K562 (cell line): Measurements from ENCODE around the gene KHNYN. TPM values are rescaled to one million over a fixed set of nuclear protein-coding genes. Genes with fewer than 3 reads are reported as not detected.

Experiments
- ATF2 ChIP-seq: sonication (generic); formaldehyde crosslinking; IDR thresholded peaks from 2 replicates; pipeline ENCODE4 v1.8.1; 2022; ENCODE audit warnings: missing genetic modification reagents
- ATF4 ChIP-seq: fragments of 450-650 bp; formaldehyde crosslinking; IDR thresholded peaks from 2 replicates; pipeline ENCODE4 v1.4.0; 2022; ENCODE audit warnings: mild to moderate bottlenecking, moderate library complexity
- CHAMP1 ChIP-seq: fragments of 450-650 bp; IDR thresholded peaks from 2 replicates; pipeline ENCODE4 v1.6.1; 2016; ENCODE audit warnings: mild to moderate bottlenecking
- CHD1 ChIP-seq: fragments of 200-600 bp; sonication (generic); IDR thresholded peaks from one replicate; pipeline ENCODE4 v1.6.1; 2012; ENCODE audit warnings: mild to moderate bottlenecking, moderate library complexity, low read length, inconsistent platforms
- ELF4 ChIP-seq: fragments of 450-650 bp; formaldehyde crosslinking; IDR thresholded peaks from 2 replicates; pipeline ENCODE4 v1.4.0; 2022; ENCODE audit warnings: missing genetic modification characterization
- MAFF ChIP-seq: IDR thresholded peaks from 2 replicates; pipeline ENCODE4 v1.6.1; 2012; ENCODE audit warnings: low read length, improper control_type of control experiment
- MEF2A ChIP-seq: IDR thresholded peaks from 2 replicates; pipeline ENCODE4 v1.6.1; 2011; ENCODE audit warnings: low read depth, mild to moderate bottlenecking, low read length, moderate library complexity; ENCODE audit not compliant: control insufficient read depth
- MIER1 ChIP-seq: fragments of 450-650 bp; IDR thresholded peaks from 2 replicates; pipeline ENCODE4 v1.6.1; 2016; ENCODE audit warnings: antibody characterized with exemption, mild to moderate bottlenecking, low read depth
- MLX ChIP-seq, 2 experiments: fragments of 450-650 bp in 1 of 2; sonication (generic) in 1 of 2; formaldehyde crosslinking; conservative IDR thresholded peaks; 2 replicates each; pipeline versions ENCODE4 v1.4.0 to v1.8.1; 2020 to 2022; ENCODE audit warnings: mild to moderate bottlenecking in 1 of 2, missing genetic modification reagents in 1 of 2
- MTA1 ChIP-seq: fragments of 450-650 bp; IDR thresholded peaks from 2 replicates; pipeline ENCODE4 v1.6.1; 2017; ENCODE audit warnings: borderline replicate concordance
- NFXL1 ChIP-seq: fragments of 450-650 bp; formaldehyde crosslinking; IDR thresholded peaks from 2 replicates; pipeline ENCODE4 v1.4.0; 2021; ENCODE audit warnings: mild to moderate bottlenecking
- OTX1 ChIP-seq: fragments of 450-650 bp; formaldehyde crosslinking; IDR thresholded peaks from 2 replicates; pipeline ENCODE4 v1.4.0; 2022; ENCODE audit warnings: mild to moderate bottlenecking
- PCBP1 ChIP-seq: fragments of 200-400 bp; formaldehyde crosslinking; IDR thresholded peaks from 2 replicates; pipeline ENCODE4 v1.6.1; 2018; ENCODE audit warnings: mild to moderate bottlenecking, low read depth, low read length; ENCODE audit not compliant: poor library complexity, severe bottlenecking
- POLR2AphosphoS5 ChIP-seq: IDR thresholded peaks from 2 replicates; pipeline ENCODE4 v1.6.1; 2011; ENCODE audit warnings: mild to moderate bottlenecking, low read depth, low read length, moderate library complexity; ENCODE audit not compliant: control insufficient read depth, insufficient read depth
- TCF7 ChIP-seq: sonication (generic); IDR thresholded peaks from 2 replicates; pipeline ENCODE4 v1.6.1; 2016; ENCODE audit warnings: antibody characterized with exemption, borderline replicate concordance
- USF2 ChIP-seq: sonication (generic); formaldehyde crosslinking; IDR thresholded peaks from 2 replicates; pipeline ENCODE4 v1.5.0; 2020; ENCODE audit warnings: missing genetic modification reagents
- ZC3H8 ChIP-seq: fragments of 450-650 bp; IDR thresholded peaks from 2 replicates; pipeline ENCODE4 v1.6.1; 2017
- ZNF408 ChIP-seq: fragments of 250-450 bp; sonication (Bioruptor Pico); IDR thresholded peaks from 2 replicates; pipeline ENCODE4 v1.4.0; 2020; ENCODE audit warnings: low read depth, mild to moderate bottlenecking, moderate library complexity
- polyA plus RNA-seq, 8 experiments: library from polyadenylated mRNA; depleted of rRNA in 4 of 8; stranded (reverse) in 5 of 8; unstranded in 3 of 8; fragments of >200 nt; fragmentation: Nextera tagmentation in 2 of 8; fragmentation: Illumina TruSeq in 1 of 8; extraction: Ambion mirVana in 2 of 8; extraction: Trizol in 1 of 8; gene quantifications; 2 replicates each; pipeline versions ENCODE4 v1.2.1 to v1.2.3, GENCODE V29; 2011 to 2014; ENCODE audit warnings: inconsistent platforms in 1 of 8, missing spikeins in 1 of 8
- total RNA-seq, 7 experiments: library from RNA; depleted of rRNA in 6 of 7; stranded (reverse); fragments of >200 nt in 6 of 7; fragmentation: Illumina TruSeq in 2 of 7; extraction: Trizol in 2 of 7; gene quantifications; 2 replicates each; pipeline versions ENCODE4 v1.2.1 to v1.2.3, GENCODE V29; 2011 to 2021; ENCODE audit warnings: low replicate concordance in 1 of 7

Gene KHNYN
- total and polyA plus RNA-seq, 9 of the 15 experiments (the other 6 are each of a cell fraction or from before 2014, with no cell fraction given) = 0.76 to 26.0 (median 14.1) TPM

GRCh38 chr14:24442240-24443052, 12.7 kb downstream of the KHNYN start, which contains the start of gene SDR39U1 (continued):
- TF ChIP-seq MLX (CRISPR knock-in tag; conservative IDR thresholded peaks at IDR 0.05) (no peak), PCBP1 (peak; percentile 73), MIER1 (no peak), USF2 (CRISPR knock-in tag) (peak; percentile 87), CHD1 (peak; percentile 65), ZNF408 (CRISPR knock-in tag) (no peak), ELF4 (CRISPR knock-in tag) (no peak), ATF4 (CRISPR knock-in tag) (no peak), MEF2A (no peak), ATF2 (CRISPR knock-in tag) (no peak), CHAMP1 (no peak), OTX1 (no peak), NFXL1 (CRISPR knock-in tag) (0 out of 2 replicates have a peak, but pooled peaks have one; percentile 15), TCF7 (no peak), MAFF (no peak), MTA1 (peak; percentile 83), POLR2AphosphoS5 (0 out of 2 replicates have a peak, but pooled peaks have one; percentile 24), ZC3H8 (no peak)
